ENCODE measurements around the gene SPINK9.

SPINK9 gene

DNA sequence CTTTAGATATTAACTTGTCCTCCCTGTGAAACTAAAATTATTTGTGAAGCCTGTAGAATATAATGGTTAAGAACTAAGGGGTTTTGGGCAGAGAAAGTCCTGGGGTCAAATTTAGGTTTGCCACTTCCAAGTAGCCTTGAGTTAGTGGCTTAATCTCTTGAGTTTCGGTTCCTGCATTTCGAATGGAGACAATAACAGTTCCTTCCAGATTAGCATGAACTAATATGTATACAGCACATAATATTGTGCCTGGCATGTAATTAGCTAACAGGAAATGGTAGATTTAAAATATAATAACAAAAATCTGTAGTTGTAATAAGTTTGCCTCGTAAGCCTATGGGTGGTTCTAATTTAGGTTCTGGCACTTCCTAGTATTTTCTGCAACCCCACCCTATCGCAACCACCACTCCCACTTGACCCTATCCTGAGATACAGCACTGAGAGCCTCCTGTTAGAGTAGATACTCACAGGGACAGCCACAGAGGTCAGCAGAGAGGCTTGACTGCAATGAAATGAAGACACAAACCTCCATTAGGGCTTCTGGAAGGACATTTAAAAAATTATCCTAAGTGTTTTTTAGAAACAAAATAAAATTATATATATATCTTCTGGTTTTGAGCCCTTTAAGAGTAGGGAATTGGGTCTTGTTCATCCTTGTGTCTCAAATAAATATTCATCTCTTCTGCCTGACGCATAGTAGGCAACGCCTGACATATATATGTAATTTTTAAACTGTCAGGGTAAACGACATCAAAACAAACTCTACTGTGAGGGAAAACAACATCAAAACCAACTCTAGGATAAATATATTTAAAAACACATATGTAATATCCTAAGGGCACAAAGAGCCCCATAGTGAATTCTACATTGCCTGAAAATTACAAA is 8.5 kb downstream of the SPINK9 start:
- TF ChIP-seq CTCF (IDR thresholded peaks at IDR 0.05): no peak

DNA sequence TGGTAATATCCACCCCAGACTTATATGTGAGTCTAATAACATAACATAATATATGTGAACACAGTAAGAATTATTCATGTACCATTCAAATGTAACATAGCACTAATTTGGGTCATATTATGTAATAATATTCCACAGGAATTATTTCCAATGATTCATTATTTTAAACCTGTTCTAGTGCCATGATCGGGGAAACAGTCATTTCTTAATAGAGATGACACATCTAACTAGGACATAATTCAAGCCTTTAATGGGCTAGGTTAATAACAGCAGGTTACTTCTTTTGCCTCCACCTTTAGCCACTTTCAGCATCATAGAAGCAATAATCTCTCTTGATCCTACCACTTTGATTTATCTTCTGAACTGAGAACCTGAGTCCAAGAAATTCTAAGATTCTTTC is 12.3 kb downstream of the SPINK9 start:
- TF ChIP-seq CTCF (IDR thresholded peaks at IDR 0.05): no peak

GRCh38 chr5:148352696-148353095 is 17.3 kb downstream of the SPINK9 start:
- no peak for TF ChIP-seq CTCF (IDR thresholded peaks at IDR 0.05)

GRCh38 chr5:148353634-148354033 is 18.3 kb downstream of the SPINK9 start:
- TF ChIP-seq CTCF (IDR thresholded peaks at IDR 0.05): no peak

GRCh38 chr5:148364343-148364742 is 29.0 kb downstream of the SPINK9 start:
- TF ChIP-seq CTCF (IDR thresholded peaks at IDR 0.05): no peak

DNA sequence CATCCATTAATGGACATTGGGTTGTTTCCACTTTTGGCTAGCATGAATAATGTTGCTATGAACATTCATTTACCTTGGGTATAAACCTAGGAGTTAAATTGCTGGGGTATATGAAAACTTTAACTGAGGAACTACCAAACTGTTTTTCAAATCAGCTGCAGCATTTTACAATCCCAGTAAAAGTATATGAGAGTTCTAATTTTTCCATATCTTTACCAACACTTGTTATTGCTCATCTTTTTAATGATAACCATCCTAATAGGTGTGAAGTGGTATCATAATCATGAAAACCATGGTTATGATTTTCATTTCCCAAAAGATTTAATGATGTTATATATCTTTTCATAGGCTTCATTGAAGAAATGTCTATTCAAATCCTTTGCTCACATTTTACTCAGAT is 32.9 kb downstream of the SPINK9 start:
- no peak for TF ChIP-seq CTCF (IDR thresholded peaks at IDR 0.05)

GRCh38 chr5:148372166-148372725 is 36.9 kb downstream of the SPINK9 start:
- no peak for TF ChIP-seq CTCF (IDR thresholded peaks at IDR 0.05)
